Testis (tissue), 3 donors: Measurements from ENCODE around the gene TEX54. TPM values are rescaled to one million over a fixed set of nuclear protein-coding genes. Genes with fewer than 3 reads are reported as not detected.
"Not testable (repeated sequence)": the region's sequence is repeated elsewhere in the genome, so short reads cannot be mapped to it uniquely, and the experiment has no call there.

Experiments
- DNase-seq: peaks from one replicate; pipeline ENCODE4 v3.0.0-alpha.2; 2019
- H3K27ac ChIP-seq, 2 donors: fragments of 200-600 bp; sonication (generic); one replicate each; pipeline ENCODE4 v1.5.1; 2019
- H3K27me3 ChIP-seq: fragments of 200-600 bp; sonication (generic); one replicate; pipeline ENCODE4 v1.5.1; 2019
- H3K36me3 ChIP-seq: fragments of 200-600 bp; sonication (generic); one replicate; pipeline ENCODE4 v1.5.1; 2017; ENCODE audit warnings: low read depth; ENCODE audit errors: missing control alignments
- H3K4me1 ChIP-seq: fragments of 200-600 bp; sonication (generic); one replicate; pipeline ENCODE4 v1.5.1; 2019
- H3K4me3 ChIP-seq, 2 donors: fragments of 200-600 bp; sonication (generic); one replicate each; pipeline ENCODE4 v1.5.1; 2017 to 2019
- H3K9me3 ChIP-seq: fragments of 200-600 bp; sonication (generic); one replicate; pipeline ENCODE4 v1.5.1; 2017
- CTCF ChIP-seq, 3 experiments: fragments of 450-650 bp in 2 of 3; fragments of 200-600 bp in 1 of 3; sonication (generic) in 1 of 3; IDR thresholded peaks; one replicate each; pipeline ENCODE4 v1.5.1; 2016 to 2019; ENCODE audit warnings: antibody characterized with exemption in 3 of 3, mild to moderate bottlenecking in 2 of 3, moderate library complexity in 1 of 3
- POLR2A ChIP-seq: fragments of 450-650 bp; IDR thresholded peaks from one replicate; pipeline ENCODE4 v1.6.1; 2017; ENCODE audit warnings: antibody characterized with exemption, mild to moderate bottlenecking, moderate library complexity
- WGBS, 2 donors: methylation state at CpG; one replicate each; pipeline ENCODE4 v1.1.5; 2018; 5-methylcytosine and 5-hydroxymethylcytosine counted together
- intact Hi-C: fragments of 100-400 bp; cut with DNase I; formaldehyde crosslinking; loops from one replicate; pipeline ENCODE4 v1.15.1; 2023; ENCODE audit warnings: low total_unique reads
- polyA plus RNA-seq: library from polyadenylated mRNA; stranded (reverse); fragments of 350-450 nt; fragmentation: Illumina TruSeq; extraction: RNeasy Lipid Tissue Mini Kit (QIAGEN cat#74804); gene quantifications from one replicate; pipeline ENCODE4 v1.2.3, GENCODE V29; 2014; ENCODE audit warnings: low read depth, low replicate concordance; ENCODE audit not compliant: insufficient read depth
- total RNA-seq, 2 donors: library from RNA; depleted of rRNA; stranded (reverse); fragments of >200 nt; gene quantifications; one replicate each; pipeline ENCODE4 v1.2.3, GENCODE V29; 2016

TEX54 gene
- total and polyA plus RNA-seq, 3 donors from 2014 or later, result 18.4 to 40.7 (median 38.1) TPM

GRCh38 chr11:62839050-62839945 is 6.7 kb upstream of the TEX54 start, which contains the start of gene WDR74:
Gene WDR74 (minus strand): TSS chr11:62839590. CDS start chr11:62839570, 20 bp downstream.
- TF ChIP-seq CTCF (IDR thresholded peaks at IDR 0.05), result no peak
- TF ChIP-seq POLR2A, result peak; percentile 85
- no peaks in the 10 kb centered on the region for H3K36me3 ChIP-seq
- no peaks in the 10 kb centered on the region for H3K27me3 ChIP-seq
- peak; percentile 97 for DNase-seq
- intact Hi-C loops, result no loop called here
- peak within 1 kb of the TSS; percentile 98 to 99 for H3K27ac ChIP-seq
- 0% methylated on average over 24 to 55 of the region's 62 CpGs for WGBS, 2 donors
- no peaks in the 10 kb centered on the region for H3K9me3 ChIP-seq
- peaks cover 8% of the 10 kb centered on the region for H3K4me1 ChIP-seq
- H3K4me3 ChIP-seq, result peak within 1 kb of the TSS; percentile 75 to 90

- no peak overlapping the region for H3K4me3 ChIP-seq
- H3K36me3 ChIP-seq, result no peaks in the 10 kb centered on the region
- DNase-seq, result no peak
- no peaks in the 10 kb centered on the region for H3K27me3 ChIP-seq
- no peaks in the 10 kb centered on the region for H3K9me3 ChIP-seq
- intact Hi-C loops, result no loop called here
- no peak overlapping the region for H3K27ac ChIP-seq
- TF ChIP-seq POLR2A, result no peak
- no peak for TF ChIP-seq CTCF (IDR thresholded peaks at IDR 0.05)
- peaks cover 10% of the 10 kb centered on the region for H3K4me1 ChIP-seq
- WGBS, 2 donors, result 77 to 92% methylated on average over 8 of the region's 8 CpGs
Measured at GRCh38 chr11:62835336-62835735, 2.7 kb upstream of the TEX54 start.

GRCh38 chr11:62831520-62832335 is 913 bp downstream of the TEX54 start, which contains the start of gene STX5:
Gene STX5 (minus strand): TSS chr11:62832051. CDS start chr11:62831243, 808 bp downstream.
- intact Hi-C loops, result no loop called here
- Histone ChIP-seq H3K27me3 (no peaks in the 10 kb centered on the region), H3K9me3 (no peaks in the 10 kb centered on the region), H3K27ac (peak within 1 kb of the TSS; percentile 93 to 97), H3K36me3 (no peaks in the 10 kb centered on the region), H3K4me1 (peaks cover 10% of the 10 kb centered on the region), H3K4me3 (peak within 1 kb of the TSS; percentile 99)
- 0% methylated on average over 43 to 65 of the region's 65 CpGs for WGBS, 2 donors
- TF ChIP-seq POLR2A (peak; percentile 54), CTCF (IDR thresholded peaks at IDR 0.05) (no peak)
- DNase-seq, result peak; percentile 100

GRCh38 chr11:62830904-62831519 is 1.6 kb downstream of the TEX54 start:
- Histone ChIP-seq H3K27ac (peak overlapping the region; percentile 93 to 97), H3K36me3 (no peaks in the 10 kb centered on the region), H3K27me3 (no peaks in the 10 kb centered on the region), H3K4me3 (peak overlapping the region; percentile 99), H3K4me1 (peaks cover 10% of the 10 kb centered on the region), H3K9me3 (no peaks in the 10 kb centered on the region)
- no peak for DNase-seq
- 0% methylated on average over 15 to 32 of the region's 33 CpGs for WGBS, 2 donors
- intact Hi-C loops, result no loop called here
- TF ChIP-seq CTCF (IDR thresholded peaks at IDR 0.05), result no peak
- no peak for TF ChIP-seq POLR2A

GRCh38 chr11:62828130-62828529 is 4.5 kb downstream of the TEX54 start:
- H3K36me3 ChIP-seq, DNase-seq, H3K4me3 ChIP-seq, H3K27me3 ChIP-seq, intact Hi-C loops, H3K9me3 ChIP-seq, H3K27ac ChIP-seq, H3K4me1 ChIP-seq: not testable (repeated sequence)
- WGBS, 2 donors, result 94 to 95% methylated on average over 8 of the region's 8 CpGs
